ENCODE results near the gene METRN. TPM values are rescaled to one million over a fixed set of nuclear protein-coding genes. Genes with fewer than 3 reads are reported as not detected.

METRN gene
- polyA plus RNA-seq, 1 experiment, result 33.7 TPM

DNA sequence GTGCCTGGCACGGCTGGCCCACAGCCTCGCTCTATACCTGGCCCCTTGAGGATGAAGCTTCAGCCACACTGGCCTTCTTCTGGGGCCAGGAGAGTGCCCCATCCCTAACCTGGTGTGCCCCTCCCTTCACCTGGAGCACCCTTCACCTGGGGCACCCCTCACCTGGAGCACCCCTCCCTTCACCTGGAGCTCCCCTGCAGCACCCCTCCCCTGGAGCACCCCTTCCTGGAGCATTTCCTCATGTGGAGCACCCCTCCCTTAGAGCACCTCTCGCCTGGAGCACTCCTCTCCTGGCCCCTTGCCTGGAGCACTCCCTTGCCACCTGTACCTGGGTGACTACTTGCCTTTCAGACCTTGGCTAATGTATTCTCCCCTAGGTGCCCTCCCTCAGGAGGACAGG, 6.9 kb upstream of the METRN start:
- TF ChIP-seq, protein P1, sequence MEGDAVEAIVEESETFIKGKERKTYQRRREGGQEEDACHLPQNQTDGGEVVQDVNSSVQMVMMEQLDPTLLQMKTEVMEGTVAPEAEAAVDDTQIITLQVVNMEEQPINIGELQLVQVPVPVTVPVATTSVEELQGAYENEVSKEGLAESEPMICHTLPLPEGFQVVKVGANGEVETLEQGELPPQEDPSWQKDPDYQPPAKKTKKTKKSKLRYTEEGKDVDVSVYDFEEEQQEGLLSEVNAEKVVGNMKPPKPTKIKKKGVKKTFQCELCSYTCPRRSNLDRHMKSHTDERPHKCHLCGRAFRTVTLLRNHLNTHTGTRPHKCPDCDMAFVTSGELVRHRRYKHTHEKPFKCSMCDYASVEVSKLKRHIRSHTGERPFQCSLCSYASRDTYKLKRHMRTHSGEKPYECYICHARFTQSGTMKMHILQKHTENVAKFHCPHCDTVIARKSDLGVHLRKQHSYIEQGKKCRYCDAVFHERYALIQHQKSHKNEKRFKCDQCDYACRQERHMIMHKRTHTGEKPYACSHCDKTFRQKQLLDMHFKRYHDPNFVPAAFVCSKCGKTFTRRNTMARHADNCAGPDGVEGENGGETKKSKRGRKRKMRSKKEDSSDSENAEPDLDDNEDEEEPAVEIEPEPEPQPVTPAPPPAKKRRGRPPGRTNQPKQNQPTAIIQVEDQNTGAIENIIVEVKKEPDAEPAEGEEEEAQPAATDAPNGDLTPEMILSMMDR (IDR thresholded peaks at IDR 0.05; ENCODE audit: insufficient read depth, low read depth, low read length), result no peak
- CTCF ChIA-PET, result interaction anchor here (3.2 to 5.2 kb wide), 2 partner anchors 77 to 347 kb away, joined by 8 to 47 read pairs; no protein-coding TSS in a partner anchor

DNA sequence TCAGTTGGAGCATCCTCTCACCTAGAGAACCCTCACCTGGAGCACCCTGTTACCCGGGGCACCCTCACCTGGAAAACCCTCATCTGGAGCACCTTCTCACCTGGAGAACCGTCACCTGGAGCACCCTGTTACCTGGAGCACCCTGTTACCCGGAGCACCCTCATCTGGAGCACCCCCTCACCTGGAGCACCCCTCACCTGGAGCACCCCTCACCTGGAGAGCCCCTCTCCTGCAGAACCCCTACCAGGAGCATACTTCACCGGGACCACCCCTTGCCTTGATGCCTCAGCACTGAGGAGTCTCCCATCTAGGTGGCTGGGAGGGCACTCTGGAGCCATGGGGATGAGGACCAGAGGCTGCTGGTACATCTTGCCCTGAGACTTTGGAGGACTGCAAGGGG, 6.0 kb upstream of the METRN start:
- Histone ChIP-seq H3K4me3 (ENCODE audit: low read depth, low read length) (no peak overlapping the region), H3K36me3 (ENCODE audit: control insufficient read depth, insufficient read depth, low read length) (no peaks in the 10 kb centered on the region), H3K27me3 (ENCODE audit: control insufficient read depth, insufficient read depth, low read length) (peaks cover 23% of the 10 kb centered on the region)
- ChIA-PET POLR2A (no interaction called here), CTCF (interaction anchor here (1.4 to 5.2 kb wide), 3 partner anchors 25 to 346 kb away, joined by 3 to 47 read pairs (median 8); partner anchors contain the start of gene JMJD8)
- TF ChIP-seq, protein P1 (IDR thresholded peaks at IDR 0.05; ENCODE audit: insufficient read depth, low read depth, low read length), result no peak
- no peak for DNase-seq (ENCODE audit: low read depth)

More for the DNA sequence above, 6.9 kb upstream of the METRN start:
- Histone ChIP-seq H3K27me3 (ENCODE audit: control insufficient read depth, insufficient read depth, low read length) (peaks cover 30% of the 10 kb centered on the region), H3K36me3 (ENCODE audit: control insufficient read depth, insufficient read depth, low read length) (no peaks in the 10 kb centered on the region), H3K4me3 (ENCODE audit: low read depth, low read length) (no peak overlapping the region)
- DNase-seq (ENCODE audit: low read depth), result no peak
- POLR2A ChIA-PET, result no interaction called here

DNA sequence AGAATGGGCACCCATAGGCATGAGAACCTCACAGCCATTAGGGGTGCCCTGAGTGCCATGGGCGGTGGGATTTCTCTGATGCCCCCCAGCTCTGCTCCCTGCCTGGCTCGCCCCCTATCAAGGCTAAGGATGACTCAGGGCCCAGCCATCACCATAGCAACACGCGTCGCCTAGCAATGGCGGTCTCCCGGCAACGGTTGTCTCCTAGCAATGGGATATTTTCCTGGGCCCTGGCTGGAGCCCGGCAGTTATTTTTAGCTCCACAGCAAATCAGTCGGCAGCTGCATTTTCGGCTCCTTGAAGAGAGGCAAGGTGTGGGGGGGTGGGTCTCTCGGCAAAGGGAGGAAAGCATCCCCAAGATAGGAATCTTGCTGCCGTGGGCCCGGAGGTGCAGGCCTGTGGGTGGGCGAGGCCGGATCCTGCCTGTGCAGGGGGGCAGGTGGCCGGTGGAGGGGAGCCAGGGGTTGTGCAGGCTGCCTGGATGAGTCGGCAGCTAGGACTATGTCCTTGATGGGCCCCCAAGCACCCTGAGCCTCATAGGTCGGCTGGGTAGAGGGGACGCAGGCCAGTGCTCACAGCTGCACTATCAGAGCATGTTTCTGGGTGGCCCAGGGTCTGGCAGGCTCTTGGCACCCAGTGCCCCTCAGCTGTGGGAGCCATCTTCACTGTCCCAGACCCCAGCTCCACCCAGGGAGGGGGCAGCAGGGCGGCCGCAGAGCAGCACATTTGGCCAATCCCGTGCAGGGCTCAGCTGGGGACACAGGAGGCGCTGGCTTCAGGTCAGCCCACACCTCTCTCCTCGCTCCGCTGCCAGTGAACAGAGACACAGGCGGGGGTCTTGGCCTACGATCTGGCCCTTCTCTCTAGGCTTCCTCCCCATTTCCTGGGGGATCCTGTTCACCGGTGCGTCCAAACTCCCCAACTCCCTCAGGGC, 5.1 kb upstream of the METRN start:
- CTCF ChIA-PET, result interaction anchor here (1.1 to 5.2 kb wide), 9 partner anchors 13 to 377 kb away, joined by 3 to 47 read pairs (median 4); partner anchors contain the start of genes CCDC78, CHTF18, JMJD8 and RPUSD1
- DNase-seq (ENCODE audit: low read depth), result no peak
- POLR2A ChIA-PET, result no interaction called here
- Histone ChIP-seq H3K36me3 (ENCODE audit: control insufficient read depth, insufficient read depth, low read length) (no peaks in the 10 kb centered on the region), H3K27me3 (ENCODE audit: control insufficient read depth, insufficient read depth, low read length) (peaks cover 17% of the 10 kb centered on the region), H3K4me3 (ENCODE audit: low read depth, low read length) (no peak overlapping the region)
- TF ChIP-seq, protein P1 (IDR thresholded peaks at IDR 0.05; ENCODE audit: insufficient read depth, low read depth, low read length), result 0 out of 2 replicates have a peak, but pooled peaks have one; percentile 5

DNA sequence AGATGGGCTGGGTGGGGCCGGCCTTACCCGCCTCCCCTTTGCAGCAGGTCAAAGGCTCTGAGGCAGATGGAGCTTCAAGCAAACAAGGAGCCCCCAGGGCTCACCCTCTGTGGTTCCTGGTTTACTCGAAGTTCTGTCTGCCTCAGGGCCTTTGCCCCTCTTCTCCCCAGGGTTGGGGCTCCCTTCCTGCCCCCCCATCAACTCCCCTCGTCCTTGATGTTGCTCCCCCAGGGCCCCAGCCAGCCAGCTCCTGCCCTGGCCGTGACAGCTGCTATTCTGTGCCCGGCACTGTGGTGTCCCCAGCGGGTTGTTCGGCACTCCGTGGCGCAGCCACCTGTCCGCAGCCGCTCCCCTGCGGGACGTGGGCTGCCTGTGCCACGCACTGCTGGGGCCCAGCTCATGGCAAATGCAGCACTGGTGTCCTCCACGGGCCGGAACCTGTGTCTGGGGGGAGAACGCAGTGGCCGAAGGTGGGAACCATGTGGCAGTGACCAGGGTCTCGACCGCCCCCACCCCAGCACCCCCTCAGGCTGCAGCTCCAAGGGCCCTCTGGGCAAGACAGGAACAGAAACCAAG, 4.3 kb upstream of the METRN start:
- POLR2A ChIA-PET, result no interaction called here
- TF ChIP-seq, protein P1 (IDR thresholded peaks at IDR 0.05; ENCODE audit: insufficient read depth, low read depth, low read length), result no peak
- Histone ChIP-seq H3K36me3 (ENCODE audit: control insufficient read depth, insufficient read depth, low read length) (no peaks in the 10 kb centered on the region), H3K4me3 (ENCODE audit: low read depth, low read length) (no peak overlapping the region), H3K27me3 (ENCODE audit: control insufficient read depth, insufficient read depth, low read length) (peaks cover 17% of the 10 kb centered on the region)
- CTCF ChIA-PET, result interaction anchor here (0.6 to 5.2 kb wide), 12 partner anchors 12 to 391 kb away, joined by 3 to 47 read pairs (median 4); partner anchors contain the start of genes CCDC78, CHTF18, JMJD8 and RPUSD1
- DNase-seq (ENCODE audit: low read depth), result no peak

DNA sequence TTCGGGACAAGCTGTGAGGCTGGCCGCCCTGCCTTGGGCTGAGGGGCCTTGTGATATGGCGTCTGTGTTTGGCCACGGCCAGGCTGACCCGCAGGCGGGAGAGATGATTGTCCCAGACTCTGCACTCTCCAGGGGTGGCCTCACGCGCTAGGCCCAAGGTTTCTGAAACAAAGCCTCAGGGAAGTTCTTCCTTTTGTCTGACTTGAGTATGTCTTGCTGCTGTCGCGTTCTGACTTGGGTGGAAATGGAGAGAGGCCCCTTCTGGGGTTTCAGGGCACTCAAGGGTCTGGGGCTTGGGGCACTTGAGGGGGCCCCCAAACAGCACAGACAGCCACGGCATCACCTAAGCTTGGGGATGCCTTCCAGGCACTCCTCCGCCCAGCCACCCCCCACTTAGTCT, 3.8 kb upstream of the METRN start:
- Histone ChIP-seq H3K27me3 (ENCODE audit: control insufficient read depth, insufficient read depth, low read length) (peaks cover 17% of the 10 kb centered on the region), H3K4me3 (ENCODE audit: low read depth, low read length) (no peak overlapping the region), H3K36me3 (ENCODE audit: control insufficient read depth, insufficient read depth, low read length) (no peaks in the 10 kb centered on the region)
- ChIA-PET POLR2A (no interaction called here), CTCF (interaction anchor here (0.6 to 5.2 kb wide), 10 partner anchors 12 to 390 kb away, joined by 3 to 47 read pairs (median 4); partner anchors contain the start of genes CCDC78, CHTF18 and RPUSD1)
- TF ChIP-seq, protein P1 (IDR thresholded peaks at IDR 0.05; ENCODE audit: insufficient read depth, low read depth, low read length), result no peak
- no peak for DNase-seq (ENCODE audit: low read depth)

Measured in BJ (cell line).